OCI-LY7 (cell line): Measurements from ENCODE around the gene HADHB. TPM values are rescaled to one million over a fixed set of nuclear protein-coding genes. Genes with fewer than 3 reads are reported as not detected.

Experiments
- BruUV-seq: library from RNA; stranded (reverse); fragments of 400-500 nt; replicated peaks from 2 replicates; lab custom pipeline; 2021; lab: Mats Ljungman, UMichigan
- CTCF ChIA-PET: fragments of 300-600 bp; sonication (Branson Sonifier 250); formaldehyde crosslinking; loops from one replicate; lab custom pipeline; 2022; ENCODE audit warnings: antibody characterized with exemption; ENCODE audit not compliant: unreplicated experiment; lab: Charles Lee
- POLR2A ChIA-PET: fragments of 300-600 bp; sonication (Branson Sonifier 250); formaldehyde crosslinking; loops from one replicate; lab custom pipeline; 2022; ENCODE audit warnings: antibody characterized with exemption; lab: Charles Lee
- DNase-seq: peaks from one replicate; pipeline ENCODE4 v3.0.0-alpha.2; 2015; ENCODE audit warnings: low spot score
- H2AFZ ChIP-seq: fragments of 200-600 bp; sonication (generic), shearing (Covaris generic); 2 replicates; pipeline ENCODE4 v1.6.1; 2014; ENCODE audit warnings: mild to moderate bottlenecking, antibody characterized with exemption, low read length, moderate library complexity
- H3K27ac ChIP-seq: fragments of 200-600 bp; sonication (generic); 2 replicates; pipeline ENCODE4 v1.5.1; 2014; ENCODE audit warnings: mixed run types, low read depth, mild to moderate bottlenecking, moderate library complexity, low read length, inconsistent platforms; ENCODE audit not compliant: poor library complexity, severe bottlenecking
- H3K36me3 ChIP-seq: fragments of 200-600 bp; sonication (generic); 2 replicates; pipeline ENCODE4 v1.6.1; 2014; ENCODE audit warnings: mild to moderate bottlenecking, antibody characterized with exemption, low read length, moderate library complexity, mixed read lengths; ENCODE audit not compliant: insufficient read depth
- H3K4me1 ChIP-seq: fragments of 200-600 bp; sonication (generic); 2 replicates; pipeline ENCODE4 v1.5.1; 2014; ENCODE audit warnings: mild to moderate bottlenecking, low read length; ENCODE audit not compliant: insufficient read depth, poor library complexity, severe bottlenecking
- H3K4me2 ChIP-seq: fragments of 200-600 bp; sonication (generic); 2 replicates; pipeline ENCODE4 v1.6.1; 2014; ENCODE audit warnings: mild to moderate bottlenecking, low read length
- H3K4me3 ChIP-seq: fragments of 200-600 bp; sonication (generic); 2 replicates; pipeline ENCODE4 v1.5.1; 2014; ENCODE audit warnings: mild to moderate bottlenecking, low read depth, low read length; ENCODE audit not compliant: poor library complexity, severe bottlenecking
- H3K79me2 ChIP-seq: fragments of 200-600 bp; sonication (generic); 2 replicates; pipeline ENCODE4 v1.6.1; 2016; ENCODE audit warnings: low read depth, mild to moderate bottlenecking, low read length, moderate library complexity, mixed read lengths; ENCODE audit not compliant: insufficient read depth
- H3K9me2 ChIP-seq: fragments of 200-600 bp; sonication (generic); 2 replicates; pipeline ENCODE4 v1.6.1; 2016; ENCODE audit warnings: mild to moderate bottlenecking, low read length, mixed read lengths; ENCODE audit not compliant: insufficient read depth
- H3K9me3 ChIP-seq: fragments of 200-600 bp; sonication (generic); 2 replicates; pipeline ENCODE4 v1.6.1; 2014; ENCODE audit warnings: mild to moderate bottlenecking, mixed run types, low read length, mixed read lengths
- H4K20me1 ChIP-seq: fragments of 200-600 bp; sonication (generic); 2 replicates; pipeline ENCODE4 v1.6.1; 2014; ENCODE audit warnings: mild to moderate bottlenecking, antibody characterized with exemption, low read length, moderate library complexity, mixed read lengths; ENCODE audit not compliant: insufficient read depth
- CTCF ChIP-seq: fragments of 200-600 bp; sonication (generic); conservative IDR thresholded peaks from 2 replicates; pipeline ENCODE4 v1.5.1; 2014; ENCODE audit warnings: mild to moderate bottlenecking, antibody characterized with exemption, low read length, moderate library complexity, mixed read lengths
- EZH2phosphoT487 ChIP-seq: fragments of 200-600 bp; sonication (generic); IDR thresholded peaks from 2 replicates; pipeline ENCODE4 v1.6.1; 2018; ENCODE audit warnings: low read depth, borderline replicate concordance, mild to moderate bottlenecking, mixed run types, antibody characterized with exemption, low read length, moderate library complexity, mixed read lengths
- intact Hi-C: fragments of 100-400 bp; cut with micrococcal nuclease; formaldehyde crosslinking; loops from one replicate; pipeline ENCODE4 v1.10.0; 2022; ENCODE audit not compliant: unreplicated experiment
- total RNA-seq, 2 experiments: library from RNA; depleted of rRNA in 1 of 2; stranded (reverse); fragments of >200 nt in 1 of 2; shearing (Covaris generic) in 1 of 2; gene quantifications; 2 replicates each; pipeline ENCODE4 v1.2.3, GENCODE V29; 2014 to 2022

The HADHB gene
- total RNA-seq, 2 experiments from 2014 or later: 35.5 to 55.7 TPM

GRCh38 chr2:26196683-26197418 lies 47.9 kb upstream of the HADHB start:
- no peak overlapping the region for H3K4me3 ChIP-seq
- TF ChIP-seq CTCF (no peak), EZH2phosphoT487 (no peak)
- no peaks in the 10 kb centered on the region for H3K9me3 ChIP-seq
- no TSS peak for BruUV-seq
- H3K4me1 ChIP-seq: peaks cover 11% of the 10 kb centered on the region
- H4K20me1 ChIP-seq: no peaks in the 10 kb centered on the region
- H3K36me3 ChIP-seq: peaks cover 96% of the 10 kb centered on the region
- intact Hi-C loops: no loop called here
- ChIA-PET POLR2A (no interaction called here), CTCF (interaction anchor here (0.6 kb wide), 1 partner anchor 16 kb away, joined by 4 read pairs; no protein-coding TSS in a partner anchor)
- H3K79me2 ChIP-seq: no peaks in the 10 kb centered on the region
- no peak overlapping the region for H3K27ac ChIP-seq
- H3K9me2 ChIP-seq: no peaks in the 10 kb centered on the region
- H3K4me2 ChIP-seq: peak overlapping the region; percentile 4; the same call in 1 of the 2 replicates
- no peak overlapping the region for H2AFZ ChIP-seq
- DNase-seq: peak; percentile 42

DNA sequence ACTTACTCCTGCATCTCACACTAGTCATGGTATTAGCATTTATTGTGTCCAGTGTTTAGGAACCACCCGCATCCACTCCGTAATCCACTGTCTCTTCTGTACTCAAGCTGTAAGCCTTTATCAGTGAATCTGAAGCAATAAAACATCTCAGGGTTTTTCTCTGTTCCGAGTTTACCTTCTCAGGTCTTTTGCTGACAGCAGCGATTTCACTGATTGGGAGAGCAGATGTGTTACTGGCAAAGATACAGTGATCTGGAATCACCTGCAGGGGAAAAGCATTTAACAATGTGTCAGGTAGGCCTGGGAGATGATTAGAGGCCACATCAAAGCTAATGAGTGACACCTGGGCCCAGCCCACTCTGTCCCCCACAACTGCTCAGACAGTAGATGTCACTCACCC lies 47.2 kb upstream of the HADHB start:
- Histone ChIP-seq H4K20me1 (no peaks in the 10 kb centered on the region), H3K4me2 (0 out of 2 replicates have a peak overlapping the region, but pooled peaks have one; percentile 4), H3K9me3 (no peaks in the 10 kb centered on the region), H3K4me1 (peaks cover 11% of the 10 kb centered on the region), H2AFZ (no peak overlapping the region), H3K9me2 (no peaks in the 10 kb centered on the region), H3K4me3 (no peak overlapping the region), H3K79me2 (no peaks in the 10 kb centered on the region), H3K27ac (no peak overlapping the region), H3K36me3 (peaks cover 97% of the 10 kb centered on the region)
- DNase-seq: no peak
- ChIA-PET CTCF (no interaction called here), POLR2A (no interaction called here)
- BruUV-seq: no TSS peak
- no peak for TF ChIP-seq CTCF
- no peak for TF ChIP-seq EZH2phosphoT487
- intact Hi-C loops: no loop called here

DNA sequence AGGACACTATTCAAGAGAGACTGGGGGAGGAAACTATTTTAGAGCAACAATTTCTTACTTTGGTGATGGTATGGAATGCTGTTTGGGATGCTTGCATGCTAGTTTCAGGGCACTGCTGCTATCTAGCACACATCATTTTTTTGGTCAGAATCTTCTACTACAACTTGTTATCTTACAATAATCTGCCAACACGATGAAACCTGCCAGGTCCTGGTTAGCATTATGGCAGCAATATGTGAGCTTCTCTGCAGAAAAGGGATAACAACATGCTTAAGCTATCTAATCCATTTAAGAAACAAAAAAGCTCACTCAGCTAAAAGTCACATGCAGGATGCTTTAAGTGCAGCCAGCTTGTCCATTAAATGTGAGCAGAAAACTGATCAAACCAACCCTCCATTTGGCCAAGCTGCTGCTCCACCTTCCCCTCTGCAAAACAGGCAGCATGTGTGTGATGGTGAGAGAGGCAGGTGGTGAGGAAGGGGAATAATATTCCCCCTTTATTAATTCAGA lies 41.7 kb upstream of the HADHB start:
- Histone ChIP-seq H2AFZ (no peak overlapping the region), H3K9me2 (no peaks in the 10 kb centered on the region), H3K27ac (no peak overlapping the region), H3K36me3 (peaks cover 75% of the 10 kb centered on the region), H3K79me2 (no peaks in the 10 kb centered on the region), H3K4me2 (no peak overlapping the region), H3K9me3 (no peaks in the 10 kb centered on the region), H4K20me1 (no peaks in the 10 kb centered on the region), H3K4me1 (no peaks in the 10 kb centered on the region), H3K4me3 (no peak overlapping the region)
- TF ChIP-seq CTCF (no peak), EZH2phosphoT487 (no peak)
- BruUV-seq: no TSS peak
- POLR2A ChIA-PET: interaction anchor here (1.2 kb wide), 1 partner anchor 58 kb away, joined by 3 read pairs; no protein-coding TSS in a partner anchor
- intact Hi-C loops: no loop called here
- DNase-seq: no peak
- CTCF ChIA-PET: no interaction called here
